AG08396 (cell line): ENCODE results near the gene AGAP1.
"Not testable (repeated sequence)": the region's sequence is repeated elsewhere in the genome, so short reads cannot be mapped to it uniquely, and the experiment has no call there.

Experiments used
- DNase-seq: peaks from one replicate; pipeline ENCODE4 v3.0.0; 2012; ENCODE audit warnings: low spot score, mixed read lengths

AGAP1 gene

GRCh38 chr2:236073867-236074655 lies 580.2 kb downstream of the AGAP1 start:
- no peak for DNase-seq

- peak; percentile 30 for DNase-seq
Observed at GRCh38 chr2:236075802-236076201, 582.0 kb downstream of the AGAP1 start.

- DNase-seq = no peak
Observed at GRCh38 chr2:236078297-236079255, 584.7 kb downstream of the AGAP1 start.

- no peak for DNase-seq
Observed at GRCh38 chr2:236080412-236080811, 586.6 kb downstream of the AGAP1 start.

- no peak for DNase-seq
Observed at GRCh38 chr2:236081171-236081570, 587.3 kb downstream of the AGAP1 start.

- no peak for DNase-seq
Observed at GRCh38 chr2:236082061-236082460, 588.2 kb downstream of the AGAP1 start.

GRCh38 chr2:236083934-236084333 lies 590.1 kb downstream of the AGAP1 start:
- DNase-seq = no peak

GRCh38 chr2:236085211-236085610 lies 591.4 kb downstream of the AGAP1 start:
- DNase-seq = no peak

GRCh38 chr2:236085647-236086046 lies 591.8 kb downstream of the AGAP1 start:
- no peak for DNase-seq

- no peak for DNase-seq
Observed at GRCh38 chr2:236086403-236086970, 592.6 kb downstream of the AGAP1 start.

- DNase-seq = no peak
Observed at GRCh38 chr2:236086971-236087465, 593.2 kb downstream of the AGAP1 start.

GRCh38 chr2:236088368-236089057 lies 594.7 kb downstream of the AGAP1 start:
- DNase-seq = no peak

- no peak for DNase-seq
Observed at GRCh38 chr2:236089271-236090026, 595.6 kb downstream of the AGAP1 start.

GRCh38 chr2:236090027-236090382 lies 596.2 kb downstream of the AGAP1 start:
- no peak for DNase-seq

- not testable (repeated sequence) for DNase-seq
Observed at GRCh38 chr2:236090826-236091225, 597.0 kb downstream of the AGAP1 start.

- no peak for DNase-seq
Observed at GRCh38 chr2:236092714-236093113, 598.9 kb downstream of the AGAP1 start.

- no peak for DNase-seq
Observed at GRCh38 chr2:236093134-236093533, 599.3 kb downstream of the AGAP1 start.

- DNase-seq = no peak
Observed at GRCh38 chr2:236095504-236095903, 601.7 kb downstream of the AGAP1 start.

GRCh38 chr2:236101311-236101950 lies 607.6 kb downstream of the AGAP1 start:
- no peak for DNase-seq

- DNase-seq = no peak
Observed at GRCh38 chr2:236102971-236103370, 609.1 kb downstream of the AGAP1 start.

GRCh38 chr2:236103981-236104380 lies 610.1 kb downstream of the AGAP1 start:
- DNase-seq = no peak
